Astrocyte (in vitro differentiated cells and primary cell): ENCODE results near the gene AGPAT4. TPM values are rescaled to one million over a fixed set of nuclear protein-coding genes. Genes with fewer than 3 reads are reported as not detected.
A peak's percentile ranks its signal among the peaks of the same experiment; 100 is the strongest.

Source experiments
- DNase-seq: peaks from one replicate; pipeline ENCODE4 v3.0.0-alpha.2; 2010; ENCODE audit warnings: low read depth
- FAIRE-seq: peaks from 2 replicates; lab custom pipeline; 2011; peaks lifted over from hg19 to GRCh38; lab: Jason Lieb, UNC
- H2AFZ ChIP-seq: 2 replicates; pipeline ENCODE4 v1.6.0; 2012; ENCODE audit warnings: low read depth, low read length, inconsistent platforms
- H3K27ac ChIP-seq: 2 replicates; pipeline ENCODE4 v1.5.1; 2011; ENCODE audit warnings: low read depth, low read length, inconsistent platforms
- H3K27me3 ChIP-seq: 2 replicates; pipeline ENCODE4 v1.6.0; 2011; ENCODE audit warnings: low read length, inconsistent platforms; ENCODE audit not compliant: insufficient read depth
- H3K36me3 ChIP-seq: 2 replicates; pipeline ENCODE4 v1.5.1; 2011; ENCODE audit warnings: low read length, inconsistent platforms; ENCODE audit not compliant: insufficient read depth
- H3K4me1 ChIP-seq: 2 replicates; pipeline ENCODE4 v1.5.1; 2011; ENCODE audit warnings: low read length, inconsistent platforms; ENCODE audit not compliant: insufficient read depth
- H3K4me2 ChIP-seq: 2 replicates; pipeline ENCODE4 v1.6.0; 2012; ENCODE audit warnings: low read length, inconsistent platforms
- H3K4me3 ChIP-seq: 2 replicates; pipeline ENCODE4 v1.5.1; 2011; ENCODE audit warnings: low read depth, mild to moderate bottlenecking, low read length, inconsistent platforms; ENCODE audit not compliant: insufficient read depth
- H3K79me2 ChIP-seq: 2 replicates; pipeline ENCODE4 v1.6.0; 2012; ENCODE audit warnings: mild to moderate bottlenecking, low read length, inconsistent platforms; ENCODE audit not compliant: insufficient read depth
- H3K9ac ChIP-seq: 2 replicates; pipeline ENCODE4 v1.6.0; 2012; ENCODE audit warnings: mild to moderate bottlenecking, low read length, inconsistent platforms
- H3K9me3 ChIP-seq: 2 replicates; pipeline ENCODE4 v1.5.1; 2012; ENCODE audit warnings: low read depth, mild to moderate bottlenecking, low read length, inconsistent platforms; ENCODE audit not compliant: insufficient read depth
- H4K20me1 ChIP-seq: 2 replicates; pipeline ENCODE4 v1.6.0; 2012; ENCODE audit warnings: low read length, inconsistent platforms; ENCODE audit not compliant: insufficient read depth
- H3K27ac Mint-ChIP-seq: one replicate; pipeline ENCODE4 v1.8.0; 2021; ENCODE audit warnings: mild to moderate bottlenecking, mixed read lengths; ENCODE audit not compliant: unreplicated experiment
- H3K27me3 Mint-ChIP-seq: one replicate; pipeline ENCODE4 v1.8.0; 2021; ENCODE audit warnings: low read depth, mixed read lengths; ENCODE audit not compliant: unreplicated experiment
- H3K36me3 Mint-ChIP-seq: one replicate; pipeline ENCODE4 v1.8.0; 2021; ENCODE audit warnings: low read depth, mixed read lengths; ENCODE audit not compliant: unreplicated experiment
- H3K4me1 Mint-ChIP-seq: one replicate; pipeline ENCODE4 v1.8.0; 2021; ENCODE audit warnings: low read depth, mixed read lengths; ENCODE audit not compliant: unreplicated experiment
- H3K4me3 Mint-ChIP-seq: one replicate; pipeline ENCODE4 v1.8.0; 2021; ENCODE audit warnings: mild to moderate bottlenecking, moderate library complexity, mixed read lengths; ENCODE audit not compliant: unreplicated experiment
- H3K9me3 Mint-ChIP-seq: one replicate; pipeline ENCODE4 v1.8.0; 2021; ENCODE audit warnings: mild to moderate bottlenecking, mixed read lengths; ENCODE audit not compliant: unreplicated experiment
- CTCF ChIP-seq: IDR thresholded peaks from 2 replicates; pipeline ENCODE4 v1.5.1; 2011; ENCODE audit warnings: low read depth, mild to moderate bottlenecking, inconsistent platforms, low read length, moderate library complexity; ENCODE audit not compliant: insufficient read depth
- EZH2 ChIP-seq: IDR thresholded peaks from 2 replicates; pipeline ENCODE4 v1.6.1; 2012; ENCODE audit warnings: mild to moderate bottlenecking, low read length, inconsistent platforms; ENCODE audit not compliant: insufficient read depth
- total RNA-seq: library from RNA; stranded (reverse); gene quantifications from 2 replicates; pipeline ENCODE4 v1.2.1, GENCODE V29; 2021

AGPAT4 gene
- total RNA-seq, 1 donor from 2014 or later = 27.2 TPM

DNA sequence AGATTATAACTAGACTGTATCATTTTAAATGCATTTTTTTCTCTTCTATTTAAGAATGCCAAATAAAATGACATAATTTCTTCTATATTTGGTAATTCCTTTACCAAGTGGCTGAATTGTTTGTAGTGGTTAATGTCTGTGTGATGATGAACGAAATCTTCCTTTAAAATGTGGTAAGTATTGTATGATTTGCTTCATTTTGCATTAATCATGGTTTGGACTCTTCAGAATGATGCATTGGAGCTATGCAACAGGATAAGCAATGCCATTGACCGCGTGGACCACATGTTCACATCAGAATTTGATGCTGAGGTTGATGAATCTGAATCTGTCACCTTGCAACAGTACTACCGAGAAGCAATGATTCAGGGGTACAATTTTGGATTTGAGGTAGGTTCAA lies 182.7 kb downstream of the AGPAT4 start:
- Histone ChIP-seq H3K27me3 (no peaks in the 10 kb centered on the region), H3K9me3 (no peaks in the 10 kb centered on the region), H3K79me2 (no peaks in the 10 kb centered on the region), H3K4me2 (no peak overlapping the region), H4K20me1 (no peaks in the 10 kb centered on the region), H2AFZ (no peak overlapping the region), H3K27ac (no peak overlapping the region), H3K4me1 (peaks cover 8% of the 10 kb centered on the region), H3K9ac (no peak overlapping the region), H3K4me3 (no peak overlapping the region), H3K36me3 (peaks cover 16% of the 10 kb centered on the region)
- H3K4me3 Mint-ChIP-seq = no peak overlapping the region
- H3K27me3 Mint-ChIP-seq = no peaks in the 10 kb centered on the region
- peaks cover 5% of the 10 kb centered on the region for H3K4me1 Mint-ChIP-seq
- H3K9me3 Mint-ChIP-seq = no peaks in the 10 kb centered on the region
- no peak for FAIRE-seq
- peaks cover 4% of the 10 kb centered on the region for H3K36me3 Mint-ChIP-seq
- H3K27ac Mint-ChIP-seq = no peak overlapping the region
- peak; percentile 92 for DNase-seq
- TF ChIP-seq CTCF (no peak), EZH2 (no peak)

- no peaks in the 10 kb centered on the region for H3K27me3 ChIP-seq
- H3K4me1 ChIP-seq = peaks cover 4% of the 10 kb centered on the region
- no peaks in the 10 kb centered on the region for H3K79me2 ChIP-seq
- DNase-seq (peak; percentile 30), FAIRE-seq (peak; percentile 23)
- peaks cover 3% of the 10 kb centered on the region for H3K4me1 Mint-ChIP-seq
- TF ChIP-seq EZH2 = no peak
- no peak for TF ChIP-seq CTCF
- H3K27ac ChIP-seq = no peak overlapping the region
- no peak overlapping the region for H3K27ac Mint-ChIP-seq
- no peak overlapping the region for H3K9ac ChIP-seq
- no peaks in the 10 kb centered on the region for H4K20me1 ChIP-seq
- H3K4me3 Mint-ChIP-seq = no peak overlapping the region
- H3K4me3 ChIP-seq = no peak overlapping the region
- H3K9me3 Mint-ChIP-seq = no peaks in the 10 kb centered on the region
- H3K36me3 ChIP-seq = peaks cover 24% of the 10 kb centered on the region
- H3K9me3 ChIP-seq = no peaks in the 10 kb centered on the region
- H2AFZ ChIP-seq = no peak overlapping the region
- H3K4me2 ChIP-seq = no peak overlapping the region
- peaks cover 12% of the 10 kb centered on the region for H3K36me3 Mint-ChIP-seq
- H3K27me3 Mint-ChIP-seq = no peaks in the 10 kb centered on the region
Measured at GRCh38 chr6:161088676-161089328, 185.1 kb downstream of the AGPAT4 start.

DNA sequence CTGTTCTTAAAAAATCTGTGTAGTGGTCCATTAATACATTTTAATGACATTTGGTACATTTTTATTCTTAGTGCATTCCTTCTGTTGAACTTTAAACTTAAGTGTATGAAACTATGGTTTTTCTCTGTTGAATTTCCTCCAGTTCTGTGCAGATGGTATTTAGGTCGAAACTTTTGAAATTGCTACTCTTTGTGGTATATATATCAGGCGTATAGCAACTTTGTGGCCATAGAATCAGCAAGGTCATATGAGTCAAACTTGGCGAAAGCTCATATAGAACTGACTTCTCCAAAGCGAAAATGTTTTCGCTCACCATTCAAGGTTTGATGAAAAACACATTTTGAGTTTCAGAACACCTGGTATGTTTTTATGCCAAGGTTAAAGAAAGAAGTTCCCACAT lies 188.6 kb downstream of the AGPAT4 start:
- H2AFZ ChIP-seq = no peak overlapping the region
- H3K9ac ChIP-seq = no peak overlapping the region
- no peaks in the 10 kb centered on the region for H3K9me3 Mint-ChIP-seq
- DNase-seq = peak; percentile 20
- no peaks in the 10 kb centered on the region for H3K4me1 Mint-ChIP-seq
- no peaks in the 10 kb centered on the region for H3K9me3 ChIP-seq
- no peaks in the 10 kb centered on the region for H3K79me2 ChIP-seq
- no peak for FAIRE-seq
- TF ChIP-seq CTCF = no peak
- TF ChIP-seq EZH2 = no peak
- H3K4me2 ChIP-seq = no peak overlapping the region
- peaks cover 4% of the 10 kb centered on the region for H3K4me1 ChIP-seq
- no peak overlapping the region for H3K4me3 Mint-ChIP-seq
- H3K27me3 ChIP-seq = no peaks in the 10 kb centered on the region
- no peak overlapping the region for H3K27ac Mint-ChIP-seq
- H3K36me3 Mint-ChIP-seq = peaks cover 10% of the 10 kb centered on the region
- H3K27ac ChIP-seq = no peak overlapping the region
- no peaks in the 10 kb centered on the region for H4K20me1 ChIP-seq
- H3K4me3 ChIP-seq = no peak overlapping the region
- H3K36me3 ChIP-seq = peaks cover 38% of the 10 kb centered on the region
- no peaks in the 10 kb centered on the region for H3K27me3 Mint-ChIP-seq
